Lower leg skin (tissue), 3 donors: ENCODE measurements around the gene TFF2.

ENCODE experiments used
- CTCF ChIP-seq, 3 donors: fragments of 450-650 bp; IDR thresholded peaks; one replicate each; pipeline ENCODE4 v1.5.1; 2016; ENCODE audit warnings: antibody characterized with exemption in 3 of 3, mild to moderate bottlenecking in 3 of 3, moderate library complexity in 2 of 3
- POLR2A ChIP-seq, 2 donors: fragments of 450-650 bp; IDR thresholded peaks; one replicate each; pipeline ENCODE4 v1.6.1; 2016 to 2017; ENCODE audit warnings: antibody characterized with exemption in 2 of 2, mild to moderate bottlenecking in 1 of 2, moderate library complexity in 1 of 2

GRCh38 chr21:42397746-42398394, 47.1 kb upstream of the TFF2 start:
- TF ChIP-seq CTCF (IDR thresholded peaks at IDR 0.05) (no peak), POLR2A (IDR thresholded peaks at IDR 0.05) (no peak)
